ENCODE measurements around the gene SELENOO.

Gene SELENOO

DNA sequence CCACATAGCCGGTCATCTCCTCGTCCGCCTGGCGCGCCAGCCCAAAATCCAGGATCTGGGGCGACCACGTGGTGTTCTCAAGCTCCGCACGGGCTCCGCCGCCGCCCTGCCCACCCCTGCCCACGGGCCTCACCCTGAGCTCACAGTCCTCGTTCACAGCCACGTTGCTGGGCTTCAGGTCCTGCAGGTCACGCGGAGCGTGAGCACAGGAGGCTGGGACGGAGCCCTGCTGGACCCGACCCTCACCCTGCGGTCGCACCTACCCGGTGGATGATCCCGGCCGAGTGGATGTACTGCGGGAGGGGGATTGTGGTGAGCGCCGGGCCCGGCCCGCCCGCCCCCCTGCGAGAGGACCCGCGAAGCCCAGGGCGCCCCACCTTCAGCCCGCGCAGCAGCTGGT is 66.2 kb downstream of the SELENOO start:
- DNase-seq = no peak

Data from right kidney (tissue), 1 donor.